VCaP (cell line): Measurements from ENCODE around the gene CEBPA.

Experiments used
- H3K27ac ChIP-seq: fragments of 450-650 bp; 2 replicates; pipeline ENCODE4 v1.5.1; 2017
- CTCF ChIP-seq: fragments of 450-650 bp; conservative IDR thresholded peaks from 2 replicates; pipeline ENCODE4 v1.5.1; 2017; ENCODE audit warnings: mild to moderate bottlenecking, moderate library complexity

CEBPA gene

GRCh38 chr19:33264881-33265445 lies 37.4 kb downstream of the CEBPA start:
- H3K27ac ChIP-seq = no peak overlapping the region
- no peak for TF ChIP-seq CTCF

- H3K27ac ChIP-seq = no peak overlapping the region
- no peak for TF ChIP-seq CTCF
Observed at GRCh38 chr19:33263325-33264023, 38.9 kb downstream of the CEBPA start.

- no peak overlapping the region for H3K27ac ChIP-seq
- TF ChIP-seq CTCF = no peak
Observed at GRCh38 chr19:33261511-33262189, 40.7 kb downstream of the CEBPA start.

- no peak overlapping the region for H3K27ac ChIP-seq
- TF ChIP-seq CTCF = no peak
Observed at GRCh38 chr19:33260628-33261418, 41.5 kb downstream of the CEBPA start.

GRCh38 chr19:33259539-33259938 lies 42.8 kb downstream of the CEBPA start:
- H3K27ac ChIP-seq = no peak overlapping the region
- TF ChIP-seq CTCF = no peak

- H3K27ac ChIP-seq = no peak overlapping the region
- no peak for TF ChIP-seq CTCF
Observed at GRCh38 chr19:33257828-33258227, 44.5 kb downstream of the CEBPA start.

- H3K27ac ChIP-seq = no peak overlapping the region
- TF ChIP-seq CTCF = no peak
Observed at GRCh38 chr19:33256261-33256660, 46.1 kb downstream of the CEBPA start.
